Adrenal gland (tissue), 12 donors: ENCODE results near the gene CDON. TPM values are rescaled to one million over a fixed set of nuclear protein-coding genes. Genes with fewer than 3 reads are reported as not detected.

Experiments
- DNase-seq, 7 donors: peaks; one replicate each; pipeline ENCODE4 v3.0.0-alpha.2; 2019 to 2020
- H3K27ac ChIP-seq, 5 donors: fragments of 200-600 bp; sonication (generic) in 4 of 5; 1 replicate in 3 of 5; 2 replicates in 2 of 5; pipeline versions ENCODE4 v1.5.1 to v1.8.0; 2016 to 2020; ENCODE audit warnings: mild to moderate bottlenecking in 1 of 5
- H3K27me3 ChIP-seq: fragments of 200-600 bp; 2 replicates; pipeline ENCODE4 v1.8.0; 2021
- H3K36me3 ChIP-seq, 2 donors: fragments of 200-600 bp; replicated peaks in 1 of 2; 1 replicate in 1 of 2; 2 replicates in 1 of 2; pipeline versions ENCODE4 v1.5.1 to v1.8.0; 2018 to 2022
- H3K4me1 ChIP-seq, 2 donors: fragments of 200-600 bp; replicated peaks in 1 of 2; 1 replicate in 1 of 2; 2 replicates in 1 of 2; pipeline versions ENCODE4 v1.5.1 to v1.8.0; 2018 to 2021
- H3K4me3 ChIP-seq, 4 donors: fragments of 200-600 bp; sonication (generic) in 3 of 4; one replicate each; pipeline ENCODE4 v1.5.1; 2016 to 2018
- H3K9me3 ChIP-seq, 3 donors: fragments of 200-600 bp; sonication (generic) in 1 of 3; replicated peaks in 1 of 3; 1 replicate in 2 of 3; 2 replicates in 1 of 3; pipeline versions ENCODE4 v1.5.1 to v1.8.0; 2016 to 2021
- POLR2A ChIP-seq, 2 donors: fragments of 450-650 bp; IDR thresholded peaks; one replicate each; pipeline ENCODE4 v1.6.1; 2017; ENCODE audit warnings: antibody characterized with exemption in 2 of 2, mild to moderate bottlenecking in 2 of 2, moderate library complexity in 1 of 2
- whole genome bisulfite sequencing, 4 donors: extraction: QIAGEN DNeasy Blood & Tissue Kit in 2 of 4; methylation state at CpG; one replicate each; pipeline versions ENCODE4 v1.1.5 to v1.1.7; 2013 to 2017; 5-methylcytosine and 5-hydroxymethylcytosine counted together
- intact Hi-C, 2 donors: fragments of 100-400 bp; cut with DNase I; formaldehyde crosslinking; loops; one replicate each; pipeline versions ENCODE4 v1.14.1 to v1.15.0; 2022 to 2023
- polyA plus RNA-seq, 3 donors: library from polyadenylated mRNA; stranded (reverse); fragments of 200-250 nt in 2 of 3; fragments of 350-450 nt in 1 of 3; fragmentation: Illumina TruSeq in 1 of 3; extraction: RNeasy Lipid Tissue Mini Kit (QIAGEN cat#74804) in 1 of 3; gene quantifications; one replicate each; pipeline ENCODE4 v1.2.3, GENCODE V29; 2013 to 2014
- total RNA-seq, 9 donors: library from RNA; depleted of rRNA in 4 of 9; stranded (reverse); fragments of >200 nt in 4 of 9; fragments of 120-200 nt in 1 of 9; fragmentation: NEBNext Ultra II Directional in 1 of 9; extraction: Animal tissue kit (Norgen Biotek cat#: 25700) in 1 of 9; gene quantifications; one replicate each; pipeline versions ENCODE4 v1.1.0 to v1.2.4, GENCODE V29; 2013 to 2023
- TF ChIP-seq, protein P1 (sequence below), 6 experiments: fragments of 450-650 bp in 4 of 6; fragments of 200-600 bp in 2 of 6; sonication (generic) in 1 of 6; IDR thresholded peaks; 1 replicate in 5 of 6; 2 replicates in 1 of 6; pipeline versions ENCODE4 v1.5.1 to v1.8.0; 2016 to 2021; ENCODE audit warnings: antibody characterized with exemption in 6 of 6, mild to moderate bottlenecking in 2 of 6, moderate library complexity in 1 of 6
- donor health status: healthy with polysubstance abuse.
- donor health status: Bipolar disorder and iron deficiency.
- donor health status: DM: yes; HTN: yes; CAD: no.
- donor health status: DM: no; HTN: no; CAD: no.
- donor health status: DM: no; HTN: no; CAD: no.
- donor health status: DM: yes; HTN: yes; CAD: no.

CDON gene
- total and polyA plus RNA-seq, 12 donors, result 0.90 to 12.1 (median 3.9) TPM

DNA sequence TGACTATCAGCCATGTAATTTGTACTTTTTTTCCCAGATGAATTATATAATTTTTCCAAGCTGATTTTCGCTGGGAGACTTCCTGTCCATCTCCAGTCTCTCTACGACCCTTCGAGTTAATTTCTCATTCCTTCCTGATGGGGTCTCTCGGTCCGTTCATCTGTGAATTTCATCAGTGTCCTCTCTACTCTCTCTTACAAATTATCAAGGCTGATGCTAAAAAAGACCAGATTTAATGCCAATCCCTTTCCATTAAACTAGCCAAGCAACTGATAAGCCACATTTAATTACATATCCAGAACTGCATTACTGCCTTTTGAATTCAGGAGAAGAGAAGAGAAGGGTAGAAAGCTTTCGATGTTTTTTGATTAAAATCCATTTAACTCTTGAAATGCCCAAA lies 91.0 kb downstream of the CDON start:
- WGBS, 4 donors, result 68 to 73% (median 71%) methylated on average over 6 of the region's 6 CpGs
- intact Hi-C loops, result no loop called here

DNA sequence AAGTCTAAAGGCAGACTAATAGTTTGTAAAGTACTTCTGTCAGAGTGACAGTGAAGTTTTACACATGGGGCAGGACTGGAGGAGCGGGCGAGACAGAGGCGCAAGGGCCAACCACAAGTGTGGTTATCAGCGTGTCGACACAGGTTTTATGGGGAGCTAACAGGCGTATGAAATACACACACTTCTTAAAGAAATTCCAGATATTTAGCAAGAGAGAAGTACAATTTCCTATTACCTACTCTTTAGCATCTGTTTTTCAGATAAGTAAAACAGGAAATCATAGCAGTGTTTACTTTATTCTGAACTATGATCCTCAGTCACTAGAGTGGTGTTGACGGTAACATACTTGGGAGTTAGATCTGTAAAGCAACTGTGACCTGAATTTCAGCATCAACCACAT lies 94.3 kb downstream of the CDON start:
- H3K36me3 ChIP-seq, result no peaks in the 10 kb centered on the region
- no peaks in the 10 kb centered on the region for H3K27me3 ChIP-seq
- no peaks in the 10 kb centered on the region for H3K4me1 ChIP-seq
- intact Hi-C loops, result no loop called here
- H3K27ac ChIP-seq, result no peak overlapping the region
- TF ChIP-seq POLR2A (IDR thresholded peaks at IDR 0.05), result no peak
- TF ChIP-seq, protein P1, sequence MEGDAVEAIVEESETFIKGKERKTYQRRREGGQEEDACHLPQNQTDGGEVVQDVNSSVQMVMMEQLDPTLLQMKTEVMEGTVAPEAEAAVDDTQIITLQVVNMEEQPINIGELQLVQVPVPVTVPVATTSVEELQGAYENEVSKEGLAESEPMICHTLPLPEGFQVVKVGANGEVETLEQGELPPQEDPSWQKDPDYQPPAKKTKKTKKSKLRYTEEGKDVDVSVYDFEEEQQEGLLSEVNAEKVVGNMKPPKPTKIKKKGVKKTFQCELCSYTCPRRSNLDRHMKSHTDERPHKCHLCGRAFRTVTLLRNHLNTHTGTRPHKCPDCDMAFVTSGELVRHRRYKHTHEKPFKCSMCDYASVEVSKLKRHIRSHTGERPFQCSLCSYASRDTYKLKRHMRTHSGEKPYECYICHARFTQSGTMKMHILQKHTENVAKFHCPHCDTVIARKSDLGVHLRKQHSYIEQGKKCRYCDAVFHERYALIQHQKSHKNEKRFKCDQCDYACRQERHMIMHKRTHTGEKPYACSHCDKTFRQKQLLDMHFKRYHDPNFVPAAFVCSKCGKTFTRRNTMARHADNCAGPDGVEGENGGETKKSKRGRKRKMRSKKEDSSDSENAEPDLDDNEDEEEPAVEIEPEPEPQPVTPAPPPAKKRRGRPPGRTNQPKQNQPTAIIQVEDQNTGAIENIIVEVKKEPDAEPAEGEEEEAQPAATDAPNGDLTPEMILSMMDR (IDR thresholded peaks at IDR 0.05), result no peak
- 51 to 75% (median 72%) methylated on average over 7 of the region's 7 CpGs for WGBS, 4 donors
- H3K4me3 ChIP-seq, result no peak overlapping the region
- DNase-seq, result no peak
- H3K9me3 ChIP-seq, result no peaks in the 10 kb centered on the region

More for the DNA sequence above, 91.0 kb downstream of the CDON start:
- Histone ChIP-seq H3K36me3 (no peaks in the 10 kb centered on the region), H3K4me3 (no peak overlapping the region), H3K27ac (no peak overlapping the region), H3K4me1 (no peaks in the 10 kb centered on the region), H3K27me3 (no peaks in the 10 kb centered on the region), H3K9me3 (no peaks in the 10 kb centered on the region)
- TF ChIP-seq POLR2A (IDR thresholded peaks at IDR 0.05), result no peak
- TF ChIP-seq, protein P1 (IDR thresholded peaks at IDR 0.05), result no peak
- no peak for DNase-seq

DNA sequence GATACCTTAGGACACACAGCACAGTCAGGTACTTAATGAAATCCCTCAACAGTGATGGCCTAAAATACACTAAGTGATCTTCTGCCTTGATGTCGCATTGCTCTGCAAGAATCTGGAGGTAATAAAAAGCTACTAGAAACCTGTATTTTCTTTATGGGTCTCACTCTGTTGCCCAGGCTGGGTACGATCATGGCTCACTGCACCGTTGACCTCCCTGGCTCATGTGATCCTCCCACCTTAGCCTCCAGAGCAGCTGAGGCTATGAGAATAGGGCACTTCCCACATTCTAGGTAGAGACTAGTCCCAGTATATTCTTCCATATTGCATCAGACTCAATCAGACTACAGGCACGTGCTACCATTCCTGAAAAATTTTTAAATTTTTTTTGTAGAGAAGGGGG lies 95.2 kb downstream of the CDON start:
- 90 to 96% (median 91%) methylated on average over 4 of the region's 4 CpGs for WGBS, 4 donors
- Histone ChIP-seq H3K4me3 (no peak overlapping the region), H3K36me3 (no peaks in the 10 kb centered on the region), H3K4me1 (no peaks in the 10 kb centered on the region), H3K27ac (no peak overlapping the region), H3K9me3 (no peaks in the 10 kb centered on the region), H3K27me3 (no peaks in the 10 kb centered on the region)
- intact Hi-C loops, result no loop called here
- TF ChIP-seq, protein P1 (IDR thresholded peaks at IDR 0.05), result no peak
- no peak for TF ChIP-seq POLR2A (IDR thresholded peaks at IDR 0.05)
- DNase-seq, result no peak

DNA sequence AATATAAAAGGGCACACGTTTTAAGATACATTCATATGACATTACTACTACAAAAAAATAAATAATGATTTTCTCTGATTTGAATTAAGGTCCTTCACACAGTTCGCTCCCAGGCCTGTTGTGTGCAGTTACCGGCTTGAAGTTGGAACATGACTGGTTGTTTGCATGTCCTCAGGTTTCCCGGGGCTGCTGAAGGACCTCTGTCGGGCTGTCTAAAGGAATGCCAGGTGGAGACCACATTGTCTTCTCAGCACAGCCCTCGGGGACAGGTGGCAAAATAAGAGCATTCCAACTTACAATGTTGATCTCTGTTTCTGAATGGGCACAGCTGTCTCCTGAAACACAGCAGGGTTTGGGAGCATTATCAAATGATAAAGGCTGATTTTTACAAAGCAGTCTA lies 101.9 kb downstream of the CDON start:
- no peak overlapping the region for H3K27ac ChIP-seq
- H3K4me1 ChIP-seq, result no peaks in the 10 kb centered on the region
- no peaks in the 10 kb centered on the region for H3K9me3 ChIP-seq
- WGBS, 4 donors, result 83 to 91% (median 85%) methylated on average over 6 of the region's 6 CpGs
- no peak for TF ChIP-seq POLR2A (IDR thresholded peaks at IDR 0.05)
- TF ChIP-seq, protein P1 (IDR thresholded peaks at IDR 0.05), result no peak
- H3K36me3 ChIP-seq, result no peaks in the 10 kb centered on the region
- DNase-seq, result no peak
- intact Hi-C loops, result no loop called here
- no peak overlapping the region for H3K4me3 ChIP-seq
- no peaks in the 10 kb centered on the region for H3K27me3 ChIP-seq
